GOT3 (cell line): ENCODE results near the gene ZNF90.
"Not testable (repeated sequence)": the region's sequence is repeated elsewhere in the genome, so short reads cannot be mapped to it uniquely, and the experiment has no call there.

ENCODE experiments used
- DNase-seq: peaks from one replicate; lab custom pipeline; 2025; ENCODE audit warnings: mixed read lengths; lab: John Stamatoyannopoulos, UW

The ZNF90 gene

GRCh38 chr19:20077791-20078463 lies at the start of gene ZNF90:
Gene ZNF90, plus strand, starts transcription at chr19:20078000. Its CDS starts 133 bp downstream, at chr19:20078133.
- no peak for DNase-seq

GRCh38 chr19:20028611-20029010 lies 49.2 kb upstream of the ZNF90 start:
- DNase-seq: no peak

GRCh38 chr19:20035935-20036334 lies 41.9 kb upstream of the ZNF90 start:
- DNase-seq: no peak

GRCh38 chr19:20038358-20039202 lies 39.2 kb upstream of the ZNF90 start:
- DNase-seq: no peak

GRCh38 chr19:20039203-20039723 lies 38.5 kb upstream of the ZNF90 start, which contains the start of gene ZNF682:
Gene ZNF682, minus strand, starts transcription at chr19:20039505. Its CDS starts 160 bp downstream, at chr19:20039345.
- peak; percentile 33 for DNase-seq

GRCh38 chr19:20044663-20045062 lies 33.1 kb upstream of the ZNF90 start:
- no peak for DNase-seq

GRCh38 chr19:20045742-20046141 lies 32.1 kb upstream of the ZNF90 start:
- not testable (repeated sequence) for DNase-seq

GRCh38 chr19:20051841-20052768 lies 25.7 kb upstream of the ZNF90 start:
- DNase-seq: no peak

GRCh38 chr19:20058738-20059137 lies 19.1 kb upstream of the ZNF90 start:
- not testable (repeated sequence) for DNase-seq

- no peak for DNase-seq
Observed at GRCh38 chr19:20060282-20060681, 17.5 kb upstream of the ZNF90 start.

GRCh38 chr19:20066861-20067260 lies 10.9 kb upstream of the ZNF90 start:
- no peak for DNase-seq

GRCh38 chr19:20067943-20068342 lies 9.9 kb upstream of the ZNF90 start:
- DNase-seq: no peak

- DNase-seq: not testable (repeated sequence)
Observed at GRCh38 chr19:20068559-20068958, 9.2 kb upstream of the ZNF90 start.

GRCh38 chr19:20070691-20071090 lies 7.1 kb upstream of the ZNF90 start:
- no peak for DNase-seq

GRCh38 chr19:20072936-20073335 lies 4.9 kb upstream of the ZNF90 start:
- no peak for DNase-seq

- no peak for DNase-seq
Observed at GRCh38 chr19:20078581-20079031, 806 bp downstream of the ZNF90 start.

GRCh38 chr19:20079476-20079875 lies 1.7 kb downstream of the ZNF90 start:
- DNase-seq: no peak

- DNase-seq: no peak
Observed at GRCh38 chr19:20080656-20081055, 2.9 kb downstream of the ZNF90 start.

GRCh38 chr19:20082232-20082833 lies 4.5 kb downstream of the ZNF90 start:
- not testable (repeated sequence) for DNase-seq

- not testable (repeated sequence) for DNase-seq
Observed at GRCh38 chr19:20082876-20083275, 5.1 kb downstream of the ZNF90 start.

- DNase-seq: no peak
Observed at GRCh38 chr19:20102097-20102496, 24.3 kb downstream of the ZNF90 start.
